Measurements from ENCODE around the gene GRWD1. TPM values are rescaled to one million over a fixed set of nuclear protein-coding genes. Genes with fewer than 3 reads are reported as not detected.
A peak's percentile ranks its signal among the peaks of the same experiment; 100 is the strongest.

GRWD1 gene
- total RNA-seq, 1 experiment from 2014 or later: 64.8 TPM

DNA sequence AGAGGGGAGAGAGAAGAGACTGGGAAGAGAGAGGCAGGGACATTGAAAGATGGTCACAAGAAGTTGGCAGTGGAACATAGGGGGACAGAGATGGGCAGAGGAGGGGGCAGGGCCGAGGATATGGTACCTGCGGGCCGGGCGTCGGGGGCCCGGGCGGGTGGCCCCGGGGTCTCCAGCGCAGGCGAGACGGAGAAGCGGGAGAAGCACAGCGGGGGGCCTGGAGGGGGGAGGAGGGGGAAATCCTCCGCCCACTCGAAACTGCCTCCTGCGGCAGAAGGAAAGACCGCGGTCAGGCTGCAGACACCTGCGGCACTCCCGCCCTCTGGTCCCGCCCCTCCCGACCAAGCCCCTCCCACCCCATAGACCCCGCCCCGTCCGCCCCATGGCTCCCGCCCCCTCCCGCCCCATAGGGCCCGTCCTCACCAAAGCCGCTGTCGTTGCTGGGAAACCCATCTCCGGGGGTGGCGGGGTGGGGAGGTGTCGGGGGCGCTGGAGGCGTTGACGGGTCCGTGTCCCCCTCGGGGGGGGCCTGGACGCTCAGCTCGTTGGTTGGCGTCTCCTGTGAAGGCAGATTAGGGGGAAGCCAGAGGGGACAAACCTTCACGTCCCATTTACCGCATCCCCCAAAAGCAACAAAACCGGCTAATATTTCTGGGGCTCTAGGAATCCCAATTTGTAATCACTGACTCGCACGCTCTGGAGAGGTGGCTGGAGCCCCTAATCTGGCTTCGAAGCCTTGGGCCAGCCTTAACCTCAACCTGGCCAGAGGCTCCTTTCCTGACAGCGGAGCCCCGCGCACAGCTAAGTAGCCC, 45.4 kb downstream of the GRWD1 start:
- Histone ChIP-seq H2AFZ (ENCODE audit: low read depth, low read length, poor library complexity, severe bottlenecking) (no peak overlapping the region), H3K9me2 (ENCODE audit: insufficient read depth) (no peaks in the 10 kb centered on the region), H3K9ac (ENCODE audit: low read length) (peak overlapping the region; percentile 97), H3K4me2 (ENCODE audit: low read length) (peak overlapping the region; percentile 100), H3K4me1 (ENCODE audit: control insufficient read depth in 1 of 2, insufficient read depth in 2 of 2, low read length in 2 of 2) (peaks cover 62 to 86% of the 10 kb centered on the region in 2 experiments), H3K36me3 (ENCODE audit: control insufficient read depth in 1 of 2, insufficient read depth in 2 of 2, low read length in 2 of 2) (0 out of 4 replicates have a peak, but pooled peaks cover 0 to 4% of the 10 kb centered on the region in 2 experiments), H3K27ac (ENCODE audit: low read depth, low read length) (peak overlapping the region; percentile 97), H3K79me2 (ENCODE audit: insufficient read depth, low read length) (peaks cover 39% of the 10 kb centered on the region), H3K27me3 (ENCODE audit: insufficient read depth, low read length) (no peaks in the 10 kb centered on the region), H4K20me1 (ENCODE audit: insufficient read depth) (no peaks in the 10 kb centered on the region), H3K9me3 (ENCODE audit: control insufficient read depth in 1 of 2, insufficient read depth in 1 of 2, low read depth in 1 of 2, low read length in 2 of 2) (no peaks in the 10 kb centered on the region), H3K4me3 (replicated peaks in 1 of 2; ENCODE audit: low read depth in 1 of 2, low read length in 2 of 2) (peak overlapping the region; percentile 80 to 96)
- intact Hi-C loops (cut with micrococcal nuclease): loop anchor here (1.0 to 10.0 kb wide), 3 partner anchors 96 to 171 kb away; partner anchors contain the start of genes GRIN2D and KDELR1
- peak; percentile 81 for TF ChIP-seq POLR2AphosphoS5 (IDR thresholded peaks at IDR 0.05; ENCODE audit: low read depth, low read length)
- TF ChIP-seq SP1 (IDR thresholded peaks at IDR 0.05; ENCODE audit: low read depth): no peak
- RAD21 ChIA-PET (ENCODE audit: low non-redundant PET in 1 of 2, low total read pairs in 2 of 2, uncharacterized antibody in 2 of 2, unreplicated experiment in 2 of 2): interaction anchor here in 1 of 2 experiments (1.7 kb wide), 1 partner anchor 93 kb away, joined by 6 read pairs; no protein-coding TSS in a partner anchor
- BruUV-seq (replicated peaks): no TSS peak
- CTCF ChIA-PET: interaction anchor here (2.0 to 4.7 kb wide), 3 partner anchors 11 to 98 kb away, joined by 6 to 65 read pairs (median 15); no protein-coding TSS in a partner anchor
- POLR2A ChIA-PET: interaction anchor here (0.6 to 1.3 kb wide), 3 partner anchors 11 to 91 kb away, joined by 3 to 4 read pairs (median 3); no protein-coding TSS in a partner anchor
- peak; percentile 71 for DNase-seq (ENCODE audit: low read depth, low spot score)
- peak; percentile 11 for ATAC-seq

DNA sequence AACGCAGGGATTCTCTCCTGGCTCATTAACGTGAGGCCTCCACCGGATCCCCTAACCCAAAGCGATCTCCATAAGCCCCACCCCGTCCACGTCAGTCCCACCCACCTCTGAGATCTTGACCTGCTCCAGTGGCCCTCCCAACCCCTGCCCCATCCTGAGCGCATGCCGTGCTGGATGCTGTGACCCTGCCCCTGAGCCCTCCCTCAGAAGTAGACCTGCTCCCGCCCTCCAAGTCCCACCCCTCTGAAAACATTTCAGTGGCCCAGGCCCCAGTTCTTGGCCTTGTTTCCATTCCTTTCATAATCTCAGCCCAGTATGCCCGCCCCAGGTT, 46.0 kb downstream of the GRWD1 start:
- Histone ChIP-seq H4K20me1 (ENCODE audit: insufficient read depth) (no peaks in the 10 kb centered on the region), H3K9me3 (ENCODE audit: control insufficient read depth in 1 of 2, insufficient read depth in 1 of 2, low read depth in 1 of 2, low read length in 2 of 2) (no peaks in the 10 kb centered on the region), H3K4me2 (ENCODE audit: low read length) (peak overlapping the region; percentile 59), H2AFZ (ENCODE audit: low read depth, low read length, poor library complexity, severe bottlenecking) (no peak overlapping the region), H3K36me3 (ENCODE audit: control insufficient read depth in 1 of 2, insufficient read depth in 2 of 2, low read length in 2 of 2) (0 out of 4 replicates have a peak, but pooled peaks cover 0 to 4% of the 10 kb centered on the region in 2 experiments), H3K4me3 (replicated peaks in 1 of 2; ENCODE audit: low read depth in 1 of 2, low read length in 2 of 2) (no peak overlapping the region), H3K4me1 (ENCODE audit: control insufficient read depth in 1 of 2, insufficient read depth in 2 of 2, low read length in 2 of 2) (peaks cover 57 to 80% of the 10 kb centered on the region in 2 experiments), H3K27ac (ENCODE audit: low read depth, low read length) (peak overlapping the region; percentile 56), H3K9me2 (ENCODE audit: insufficient read depth) (no peaks in the 10 kb centered on the region), H3K9ac (ENCODE audit: low read length) (peak overlapping the region; percentile 62), H3K27me3 (ENCODE audit: insufficient read depth, low read length) (no peaks in the 10 kb centered on the region), H3K79me2 (ENCODE audit: insufficient read depth, low read length) (peaks cover 39% of the 10 kb centered on the region)
- ChIA-PET CTCF (interaction anchor here (2.0 to 4.7 kb wide), 2 partner anchors 11 to 92 kb away, joined by 6 to 65 read pairs; no protein-coding TSS in a partner anchor), POLR2A (no interaction called here), RAD21 (ENCODE audit: low non-redundant PET in 1 of 2, low total read pairs in 2 of 2, uncharacterized antibody in 2 of 2, unreplicated experiment in 2 of 2) (no interaction called here)
- no peak for DNase-seq (ENCODE audit: low read depth, low spot score)
- BruUV-seq (replicated peaks): no TSS peak
- ATAC-seq: no peak
- intact Hi-C loops (cut with micrococcal nuclease): loop anchor here (5.0 to 10.0 kb wide), 2 partner anchors 97 to 139 kb away; partner anchors contain the start of genes GRIN2D and KDELR1
- TF ChIP-seq JUND (IDR thresholded peaks at IDR 0.05) (no peak), SP1 (IDR thresholded peaks at IDR 0.05; ENCODE audit: low read depth) (no peak), POLR2AphosphoS5 (IDR thresholded peaks at IDR 0.05; ENCODE audit: low read depth, low read length) (no peak), RAD21 (IDR thresholded peaks at IDR 0.05; ENCODE audit: low read depth) (no peak), TCF7L2 (IDR thresholded peaks at IDR 0.05; ENCODE audit: borderline replicate concordance, extremely low read depth, insufficient read depth, insufficient read length) (no peak), FOSL1 (IDR thresholded peaks at IDR 0.05; ENCODE audit: low read depth) (no peak), CEBPB (IDR thresholded peaks at IDR 0.05; ENCODE audit: low read depth) (no peak), EZH2phosphoT487 (IDR thresholded peaks at IDR 0.05; ENCODE audit: borderline replicate concordance) (no peak), SRF (IDR thresholded peaks at IDR 0.05; ENCODE audit: low read depth) (no peak), CBX3 (IDR thresholded peaks at IDR 0.05; ENCODE audit: low read depth) (no peak), EZH2 (IDR thresholded peaks at IDR 0.05) (no peak)
- TF ChIP-seq, protein P1, sequence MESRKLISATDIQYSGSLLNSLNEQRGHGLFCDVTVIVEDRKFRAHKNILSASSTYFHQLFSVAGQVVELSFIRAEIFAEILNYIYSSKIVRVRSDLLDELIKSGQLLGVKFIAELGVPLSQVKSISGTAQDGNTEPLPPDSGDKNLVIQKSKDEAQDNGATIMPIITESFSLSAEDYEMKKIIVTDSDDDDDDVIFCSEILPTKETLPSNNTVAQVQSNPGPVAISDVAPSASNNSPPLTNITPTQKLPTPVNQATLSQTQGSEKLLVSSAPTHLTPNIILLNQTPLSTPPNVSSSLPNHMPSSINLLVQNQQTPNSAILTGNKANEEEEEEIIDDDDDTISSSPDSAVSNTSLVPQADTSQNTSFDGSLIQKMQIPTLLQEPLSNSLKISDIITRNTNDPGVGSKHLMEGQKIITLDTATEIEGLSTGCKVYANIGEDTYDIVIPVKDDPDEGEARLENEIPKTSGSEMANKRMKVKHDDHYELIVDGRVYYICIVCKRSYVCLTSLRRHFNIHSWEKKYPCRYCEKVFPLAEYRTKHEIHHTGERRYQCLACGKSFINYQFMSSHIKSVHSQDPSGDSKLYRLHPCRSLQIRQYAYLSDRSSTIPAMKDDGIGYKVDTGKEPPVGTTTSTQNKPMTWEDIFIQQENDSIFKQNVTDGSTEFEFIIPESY (IDR thresholded peaks at IDR 0.05; ENCODE audit: extremely low read depth, insufficient replicate concordance, low read length): no peak
- TF ChIP-seq, protein P2, sequence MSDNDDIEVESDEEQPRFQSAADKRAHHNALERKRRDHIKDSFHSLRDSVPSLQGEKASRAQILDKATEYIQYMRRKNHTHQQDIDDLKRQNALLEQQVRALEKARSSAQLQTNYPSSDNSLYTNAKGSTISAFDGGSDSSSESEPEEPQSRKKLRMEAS (IDR thresholded peaks at IDR 0.05): no peak
